AG04450 (cell line): ENCODE data around the gene GRIA2. TPM values are rescaled to one million over a fixed set of nuclear protein-coding genes. Genes with fewer than 3 reads are reported as not detected.

Source experiments
- CTCF ChIA-PET: fragments of 300-600, 350-600 bp; formaldehyde crosslinking; extraction: SDS; loops from one replicate; lab custom pipeline; 2022; ENCODE audit warnings: antibody characterized with exemption, inconsistent platforms; lab: Charles Lee
- POLR2A ChIA-PET: fragments of 350-600 bp; formaldehyde crosslinking; extraction: SDS; loops from one replicate; lab custom pipeline; 2021; ENCODE audit warnings: antibody characterized with exemption, inconsistent platforms; lab: Yijun Ruan, JAX
- DNase-seq: peaks from one replicate; pipeline ENCODE4 v3.0.0-alpha.2; 2011; ENCODE audit warnings: low read depth, low spot score
- H3K27ac ChIP-seq: one replicate; pipeline ENCODE4 v1.5.1; 2012; ENCODE audit warnings: low read depth, low read length, control low read depth
- H3K27me3 ChIP-seq: one replicate; pipeline ENCODE4 v1.6.0; 2012; ENCODE audit warnings: low read length; ENCODE audit not compliant: control insufficient read depth, insufficient read depth
- H3K4me3 ChIP-seq: 2 replicates; pipeline ENCODE4 v1.5.1; 2011; ENCODE audit warnings: mild to moderate bottlenecking, low read depth, low read length, control low read depth
- H3K9me3 ChIP-seq: 2 replicates; pipeline ENCODE4 v1.5.1; 2012; ENCODE audit warnings: low read length; ENCODE audit not compliant: control insufficient read depth, insufficient read depth
- CTCF ChIP-seq: IDR thresholded peaks from 2 replicates; pipeline ENCODE4 v1.5.1; 2011; ENCODE audit warnings: low read depth, low read length, control low read depth, inconsistent platforms
- polyA plus RNA-seq: library from polyadenylated mRNA; depleted of rRNA; stranded (reverse); fragments of >200 nt; gene quantifications from 2 replicates; pipeline ENCODE4 v1.2.3, GENCODE V29; 2011

Gene GRIA2
- polyA plus RNA-seq, 1 experiment: not detected

DNA sequence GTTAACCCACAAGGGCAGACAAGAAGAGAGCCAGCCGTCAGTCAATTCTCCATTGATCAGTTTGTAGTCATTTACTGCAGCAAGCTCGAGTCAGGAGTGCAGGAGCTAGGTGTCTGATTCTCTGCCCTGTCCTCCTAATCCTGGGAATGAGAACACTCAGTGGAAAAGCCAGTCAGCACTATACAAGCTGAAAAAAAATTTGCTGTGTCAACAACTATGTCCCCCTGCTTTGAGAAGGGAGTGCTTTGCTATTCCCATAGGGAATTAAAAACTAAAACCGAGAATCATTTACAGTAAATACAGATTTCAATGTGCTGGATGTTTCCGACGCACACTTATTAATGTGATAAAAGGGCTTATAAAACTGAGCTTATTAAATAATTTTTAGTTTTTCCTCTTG is 84.2 kb downstream of the GRIA2 start:
- H3K27ac ChIP-seq: no peak overlapping the region
- no peaks in the 10 kb centered on the region for H3K9me3 ChIP-seq
- no peaks in the 10 kb centered on the region for H3K27me3 ChIP-seq
- no peak for DNase-seq
- TF ChIP-seq CTCF: no peak
- ChIA-PET POLR2A (no interaction called here), CTCF (no interaction called here)
- H3K4me3 ChIP-seq: no peak overlapping the region

- Histone ChIP-seq H3K4me3 (no peak overlapping the region), H3K27ac (no peak overlapping the region), H3K27me3 (no peaks in the 10 kb centered on the region), H3K9me3 (no peaks in the 10 kb centered on the region)
- no peak for TF ChIP-seq CTCF
- POLR2A ChIA-PET: no interaction called here
- DNase-seq: no peak
- CTCF ChIA-PET: no interaction called here
Measured at GRCh38 chr4:157312702-157313101, 92.2 kb downstream of the GRIA2 start.

DNA sequence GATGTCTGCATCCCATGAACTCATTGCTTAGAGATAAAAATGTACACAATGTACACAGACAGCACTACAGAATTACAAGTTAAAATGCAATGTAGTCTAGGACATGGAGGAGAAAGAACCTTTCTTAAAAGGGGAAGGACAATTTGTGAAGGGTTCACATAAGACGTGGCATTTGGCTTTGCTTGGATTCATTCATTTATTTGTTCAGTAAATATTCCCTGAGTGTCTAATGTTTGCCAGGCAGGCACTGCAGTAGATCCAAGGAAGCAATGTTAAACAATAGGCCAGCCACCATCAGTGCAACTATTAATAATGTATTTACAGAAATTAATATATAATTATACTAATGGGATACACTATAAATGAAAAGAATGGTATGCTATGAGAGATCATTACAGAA is 94.4 kb downstream of the GRIA2 start:
- no peak overlapping the region for H3K27ac ChIP-seq
- POLR2A ChIA-PET: no interaction called here
- CTCF ChIA-PET: no interaction called here
- H3K9me3 ChIP-seq: no peaks in the 10 kb centered on the region
- TF ChIP-seq CTCF: no peak
- no peak overlapping the region for H3K4me3 ChIP-seq
- no peak for DNase-seq
- no peaks in the 10 kb centered on the region for H3K27me3 ChIP-seq

- Histone ChIP-seq H3K27ac (no peak overlapping the region), H3K27me3 (no peaks in the 10 kb centered on the region), H3K9me3 (no peaks in the 10 kb centered on the region), H3K4me3 (no peak overlapping the region)
- POLR2A ChIA-PET: no interaction called here
- no peak for TF ChIP-seq CTCF
- DNase-seq: no peak
- CTCF ChIA-PET: no interaction called here
Measured at GRCh38 chr4:157315968-157316367, 95.4 kb downstream of the GRIA2 start.

DNA sequence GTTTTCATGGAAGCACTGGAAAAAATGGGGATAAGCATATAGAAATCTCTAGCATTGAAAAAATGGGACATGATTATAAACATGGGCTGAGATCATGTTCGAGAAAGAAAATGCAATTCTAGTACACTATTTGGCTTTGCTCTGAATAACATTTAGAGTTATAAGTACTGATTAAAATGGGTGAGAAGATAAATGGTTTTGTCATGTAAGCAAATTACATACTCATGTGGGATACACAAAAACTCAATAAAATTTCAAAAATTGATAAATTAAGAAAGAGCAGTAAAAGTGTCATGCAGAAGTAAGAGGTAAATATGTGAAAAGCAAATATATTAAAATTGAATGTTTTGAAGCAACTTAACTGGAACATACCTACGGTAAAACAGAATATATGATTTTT is 99.6 kb downstream of the GRIA2 start:
- ChIA-PET CTCF (no interaction called here), POLR2A (no interaction called here)
- no peaks in the 10 kb centered on the region for H3K27me3 ChIP-seq
- TF ChIP-seq CTCF: no peak
- no peaks in the 10 kb centered on the region for H3K9me3 ChIP-seq
- H3K27ac ChIP-seq: no peak overlapping the region
- H3K4me3 ChIP-seq: no peak overlapping the region
- no peak for DNase-seq
